Esophagus (tissue), 2 donors: ENCODE data around the gene PRCC. TPM values are rescaled to one million over a fixed set of nuclear protein-coding genes. Genes with fewer than 3 reads are reported as not detected.
"Not testable (repeated sequence)": the region's sequence is repeated elsewhere in the genome, so short reads cannot be mapped to it uniquely, and the experiment has no call there.

Experiments
- H3K27ac ChIP-seq, 2 donors: one replicate each; pipeline ENCODE4 v1.5.1; 2013; ENCODE audit warnings: low read depth in 2 of 2, mild to moderate bottlenecking in 2 of 2, inconsistent platforms in 1 of 2, low read length in 1 of 2, moderate library complexity in 1 of 2
- H3K27me3 ChIP-seq, 2 donors: one replicate each; pipeline ENCODE4 v1.6.1; 2013; ENCODE audit warnings: low read length in 2 of 2, control low read depth in 1 of 2, mild to moderate bottlenecking in 1 of 2; ENCODE audit not compliant: insufficient read depth in 2 of 2, control insufficient read depth in 1 of 2
- H3K36me3 ChIP-seq, 2 donors: one replicate each; pipeline ENCODE4 v1.6.1; 2013; ENCODE audit warnings: low read length in 1 of 2; ENCODE audit not compliant: control insufficient read depth in 2 of 2, insufficient read depth in 2 of 2
- H3K4me1 ChIP-seq, 2 donors: one replicate each; pipeline ENCODE4 v1.6.1; 2013; ENCODE audit warnings: low read length in 1 of 2; ENCODE audit not compliant: control insufficient read depth in 2 of 2, insufficient read depth in 2 of 2
- H3K4me3 ChIP-seq, 2 donors: one replicate each; pipeline ENCODE4 v1.5.1; 2013; ENCODE audit warnings: low read length in 2 of 2, mild to moderate bottlenecking in 2 of 2, low read depth in 1 of 2, moderate library complexity in 1 of 2
- H3K9me3 ChIP-seq, 2 donors: one replicate each; pipeline ENCODE4 v1.6.1; 2013; ENCODE audit warnings: mild to moderate bottlenecking in 2 of 2, low read depth in 1 of 2, low read length in 1 of 2, moderate library complexity in 1 of 2; ENCODE audit not compliant: control insufficient read depth in 2 of 2, insufficient read depth in 1 of 2
- WGBS, 2 donors: extraction: QIAGEN DNeasy Blood & Tissue Kit; methylation state at CpG; one replicate each; pipeline ENCODE4 v1.1.7; 2013; 5-methylcytosine and 5-hydroxymethylcytosine counted together
- polyA plus RNA-seq, 2 donors: library from polyadenylated mRNA; stranded (reverse); fragments of 200-250 nt; gene quantifications; one replicate each; pipeline ENCODE4 v1.2.3, GENCODE V29; 2013
- donor health status: healthy with polysubstance abuse.
- donor health status: Bipolar disorder and iron deficiency.

The PRCC gene
- polyA plus RNA-seq, 2 donors: 36.6 to 41.8 TPM

DNA sequence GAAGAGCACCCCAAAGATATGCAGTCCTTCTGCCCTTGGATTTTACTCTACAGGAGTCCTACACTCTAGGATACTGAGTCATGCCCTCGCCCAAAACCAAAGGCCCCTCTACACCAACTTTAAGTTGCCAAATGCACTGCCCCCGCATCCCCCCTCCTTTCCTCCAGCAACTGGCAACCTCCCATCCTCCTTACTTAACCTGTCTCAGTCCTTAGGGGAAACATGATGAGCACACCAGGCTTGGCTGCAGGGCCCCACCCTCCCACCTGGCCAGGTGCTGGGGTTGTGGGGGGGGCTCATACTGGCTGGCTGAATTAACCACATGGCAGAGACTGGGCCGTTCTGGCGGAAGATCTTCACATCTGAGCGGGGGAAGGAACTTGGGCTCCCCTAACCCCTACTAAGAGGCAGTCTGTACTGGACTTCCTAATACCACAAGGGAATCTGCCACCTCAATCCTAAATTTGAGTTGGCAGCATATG, 17.1 kb upstream of the PRCC start:
- Histone ChIP-seq H3K27ac (peak overlapping the region; percentile 96 to 98), H3K4me1 (peaks cover 3 to 21% of the 10 kb centered on the region in 2 donors)
- 0 to 5% methylated on average over 5 of the region's 5 CpGs for WGBS, 2 donors

DNA sequence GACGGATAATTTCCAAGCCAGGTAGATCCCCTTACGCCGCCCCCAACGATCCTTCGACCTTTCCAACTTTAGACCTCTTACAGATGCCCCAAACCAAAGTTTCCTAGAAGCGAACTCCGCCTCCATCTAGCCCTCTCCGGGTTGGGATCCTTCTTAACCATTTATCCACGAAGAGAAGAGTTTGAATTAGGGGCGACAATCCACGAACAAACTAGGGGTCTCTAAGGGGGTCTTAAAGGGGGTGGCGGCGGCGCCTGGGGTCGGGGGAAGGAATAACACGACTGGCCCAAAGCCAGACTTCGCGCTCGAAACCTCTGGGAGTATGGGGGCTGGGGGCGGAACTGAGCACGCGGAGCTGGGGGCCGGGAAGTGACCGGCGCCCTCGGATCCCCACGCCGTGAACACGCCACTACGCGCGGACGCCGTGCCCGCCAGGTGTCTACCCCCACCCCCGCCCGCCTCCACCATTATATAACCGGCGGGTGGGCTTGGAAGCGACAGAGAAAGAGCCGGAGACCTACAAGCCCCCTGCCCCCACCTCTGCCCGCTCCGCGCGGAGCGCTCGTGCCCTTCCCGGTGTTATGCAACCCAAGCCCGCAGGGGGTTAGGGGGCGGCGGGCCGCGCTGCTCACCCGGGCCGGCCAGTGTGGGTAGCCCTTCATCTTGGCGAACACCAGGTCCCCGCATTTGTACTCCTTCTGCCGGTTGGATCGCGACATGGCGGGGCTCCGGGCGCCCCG, 16.5 kb upstream of the PRCC start:
- WGBS, 2 donors: 1% methylated on average over 57 to 64 of the region's 64 CpGs
- Histone ChIP-seq H3K36me3 (no peaks in the 10 kb centered on the region), H3K27ac (peak overlapping the region; percentile 96 to 98), H3K27me3 (no peaks in the 10 kb centered on the region), H3K9me3 (no peaks in the 10 kb centered on the region), H3K4me3 (peak overlapping the region; percentile 95 to 99), H3K4me1 (peaks cover under 1 to 21% of the 10 kb centered on the region in 2 donors)

More for the DNA sequence above, 17.1 kb upstream of the PRCC start:
- Histone ChIP-seq H3K27me3 (no peaks in the 10 kb centered on the region), H3K36me3 (peaks cover 0 to under 1% of the 10 kb centered on the region in 2 donors), H3K4me3 (peak overlapping the region; percentile 95 to 99), H3K9me3 (no peaks in the 10 kb centered on the region)

DNA sequence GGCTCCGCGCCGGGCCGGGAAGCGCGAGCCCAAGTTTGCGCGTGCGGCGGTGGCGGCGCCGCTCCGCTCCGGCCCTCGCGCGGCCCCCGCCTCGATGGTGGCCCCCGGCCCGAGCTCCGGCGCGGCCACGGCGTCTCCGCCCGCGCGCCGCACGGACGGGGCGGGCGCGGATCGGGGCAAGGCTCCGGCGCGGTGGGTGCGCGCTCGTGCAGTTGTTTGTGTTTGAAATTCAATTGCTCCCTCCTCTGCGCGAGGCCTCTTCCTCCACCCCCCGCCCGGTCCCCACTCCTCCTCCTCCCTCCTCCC, 15.9 kb upstream of the PRCC start, which contains the start of gene HDGF:
Gene HDGF, minus strand, starts transcription at position 225 of the 306 bp plus-strand sequence. CDS start 246 bp downstream, outside the sequence.
- no peaks in the 10 kb centered on the region for H3K36me3 ChIP-seq
- WGBS, 2 donors: 0% methylated on average over 32 to 48 of the region's 48 CpGs
- H3K4me1 ChIP-seq: peaks cover 0 to 18% of the 10 kb centered on the region in 2 donors
- no peaks in the 10 kb centered on the region for H3K27me3 ChIP-seq
- H3K4me3 ChIP-seq: peak within 1 kb of the TSS; percentile 95 to 99
- no peaks in the 10 kb centered on the region for H3K9me3 ChIP-seq
- H3K27ac ChIP-seq: peak within 1 kb of the TSS; percentile 96 to 98

DNA sequence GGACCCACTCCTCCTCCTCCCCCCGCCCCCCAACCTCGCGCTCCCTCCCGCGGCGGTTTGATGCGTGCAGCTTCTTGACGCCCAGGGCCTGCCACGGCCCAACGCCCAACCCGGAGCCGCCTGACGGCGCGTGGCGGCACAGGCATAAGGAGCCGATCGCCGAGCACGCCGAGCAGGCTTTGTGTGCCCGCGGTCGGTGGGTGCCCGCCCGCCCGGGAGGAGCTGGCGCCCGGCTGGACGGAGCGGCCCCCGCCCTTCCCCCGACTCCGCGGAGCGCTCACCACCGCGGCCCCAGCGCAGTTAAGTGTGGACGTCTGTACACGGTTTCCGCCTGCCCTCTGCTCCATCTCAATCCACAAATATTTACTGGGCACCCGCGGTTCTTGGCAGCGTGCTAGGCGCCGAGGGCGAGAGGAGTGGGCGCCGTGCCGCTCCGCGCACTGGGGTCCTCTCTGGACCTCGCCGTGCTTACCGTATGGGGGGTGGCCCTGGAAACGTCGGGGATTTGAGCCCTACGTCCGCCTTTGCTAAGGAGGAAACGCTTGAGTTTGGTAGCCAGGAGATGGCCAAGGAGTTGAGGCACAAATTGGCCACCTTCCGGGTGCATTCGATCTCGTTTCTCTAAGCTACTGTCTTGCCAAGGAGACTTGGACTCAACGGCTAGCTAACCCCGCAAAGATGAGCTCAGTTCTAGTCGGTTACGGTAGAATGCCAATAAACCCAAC, 15.4 kb upstream of the PRCC start:
- 0% methylated on average over 48 to 68 of the region's 68 CpGs for WGBS, 2 donors
- Histone ChIP-seq H3K9me3 (no peaks in the 10 kb centered on the region), H3K4me3 (peak overlapping the region; percentile 95 to 99), H3K27me3 (no peaks in the 10 kb centered on the region), H3K27ac (peak overlapping the region; percentile 96 to 98), H3K4me1 (peaks cover 0 to 18% of the 10 kb centered on the region in 2 donors), H3K36me3 (no peaks in the 10 kb centered on the region)

DNA sequence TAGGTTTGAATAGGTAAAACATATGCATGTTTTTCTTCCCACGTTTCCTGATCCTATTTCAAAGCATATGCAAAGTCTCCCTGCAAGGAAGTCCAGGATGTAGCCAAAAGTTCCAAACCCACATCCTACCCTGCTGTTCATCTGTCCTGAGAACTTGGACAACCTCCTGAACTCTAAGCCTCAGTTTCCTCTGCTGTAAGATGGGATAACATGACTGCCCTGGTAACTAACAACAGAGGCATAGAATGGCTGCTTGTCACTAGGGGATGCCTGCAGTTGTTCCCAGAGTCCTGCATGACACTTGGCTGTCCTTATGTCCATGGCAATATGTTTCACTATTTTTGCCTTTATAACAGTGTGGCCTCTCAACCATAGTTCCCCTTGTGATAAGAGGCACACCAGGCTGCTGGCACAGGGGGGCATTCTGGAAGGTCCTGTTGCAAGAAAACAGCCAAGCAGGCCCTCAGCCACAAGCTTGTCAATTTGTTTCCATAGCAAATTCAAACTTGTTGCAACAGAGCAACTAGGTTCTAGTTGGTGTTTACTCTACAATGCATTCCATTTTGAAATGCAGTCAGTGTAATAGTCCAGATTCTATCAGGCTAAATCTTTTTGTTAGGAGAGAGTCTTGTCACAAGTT, 14.4 kb upstream of the PRCC start:
- H3K4me1 ChIP-seq: peaks cover 0 to 12% of the 10 kb centered on the region in 2 donors
- H3K9me3 ChIP-seq: no peaks in the 10 kb centered on the region
- peak overlapping the region in 1 of 2 donors; percentile 99 for H3K4me3 ChIP-seq
- no peaks in the 10 kb centered on the region for H3K36me3 ChIP-seq
- WGBS, 2 donors: 15 to 16% methylated on average over 1 of the region's 1 CpG
- H3K27me3 ChIP-seq: no peaks in the 10 kb centered on the region
- peak overlapping the region in 1 of 2 donors; percentile 28 for H3K27ac ChIP-seq

DNA sequence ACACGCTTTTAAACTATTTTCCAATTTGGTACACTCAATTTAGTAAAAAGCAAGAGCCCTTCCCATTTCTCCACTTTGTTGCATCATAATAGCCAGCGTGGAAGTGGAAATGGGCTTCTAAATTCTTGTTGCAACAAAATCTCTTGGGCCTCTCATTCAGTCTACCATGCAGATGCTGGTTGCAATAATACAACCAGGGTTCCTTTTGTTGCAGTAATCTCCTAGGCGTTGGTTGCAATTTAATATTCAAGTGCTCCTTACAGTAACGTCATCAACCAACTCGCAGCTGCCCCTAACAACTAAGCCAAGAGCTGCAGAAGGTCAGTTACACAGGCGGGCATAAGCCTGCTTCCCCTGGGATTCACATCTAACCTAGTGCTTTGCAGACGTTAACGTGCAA, 13.1 kb upstream of the PRCC start:
- H3K4me1 ChIP-seq: peaks cover 0 to 9% of the 10 kb centered on the region in 2 donors
- no peaks in the 10 kb centered on the region for H3K36me3 ChIP-seq
- 82 to 83% methylated on average over 8 of the region's 8 CpGs for WGBS, 2 donors
- no peak overlapping the region for H3K27ac ChIP-seq
- no peaks in the 10 kb centered on the region for H3K9me3 ChIP-seq
- H3K4me3 ChIP-seq: no peak overlapping the region
- no peaks in the 10 kb centered on the region for H3K27me3 ChIP-seq

DNA sequence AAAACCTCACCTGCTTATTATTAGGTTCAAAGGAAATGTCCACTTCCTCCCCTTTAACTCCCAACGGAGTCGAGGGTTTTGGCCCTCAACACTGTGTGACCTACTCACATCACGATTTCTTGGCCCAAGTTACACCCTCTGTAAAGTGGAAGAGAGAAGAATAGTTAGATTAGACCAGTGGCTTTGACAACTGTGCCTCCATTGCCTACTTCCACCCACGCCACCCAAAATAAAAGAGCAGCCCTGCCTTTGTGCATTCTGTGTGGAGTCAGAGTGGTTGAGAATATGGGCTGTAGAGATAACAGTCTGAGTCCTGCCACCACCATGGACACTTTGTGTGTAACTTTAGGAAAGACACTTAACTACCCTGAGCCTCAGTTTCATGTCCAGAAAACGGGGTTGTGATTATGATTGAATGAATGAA, 11.8 kb upstream of the PRCC start:
- Histone ChIP-seq H3K4me1 (peaks cover 0 to 2% of the 10 kb centered on the region in 2 donors), H3K36me3 (no peaks in the 10 kb centered on the region), H3K9me3 (no peaks in the 10 kb centered on the region), H3K27me3 (no peaks in the 10 kb centered on the region), H3K27ac (no peak overlapping the region), H3K4me3 (no peak overlapping the region)
- WGBS, 2 donors: 73 to 77% methylated on average over 5 of the region's 5 CpGs

DNA sequence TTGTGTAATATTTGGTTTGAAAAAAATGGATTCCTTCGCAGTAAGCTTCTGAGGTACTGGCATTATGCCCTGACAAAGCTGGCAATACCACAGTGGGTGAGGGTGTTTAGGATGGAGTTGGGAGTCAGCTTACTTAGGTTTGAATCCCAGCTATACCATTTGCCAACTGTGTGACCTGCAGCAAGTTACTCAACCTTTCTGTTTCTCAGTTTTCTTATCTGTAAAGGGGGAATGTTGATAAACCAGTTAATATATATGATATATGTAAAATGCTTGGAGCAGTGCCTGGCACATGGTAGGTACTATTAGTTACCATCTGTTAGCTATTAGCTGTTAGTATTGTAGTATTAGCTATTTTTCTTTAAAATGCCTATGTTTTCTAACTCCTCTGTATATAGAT, 11.0 kb upstream of the PRCC start:
- Histone ChIP-seq H3K27ac (no peak overlapping the region), H3K9me3 (no peaks in the 10 kb centered on the region), H3K4me3 (no peak overlapping the region), H3K4me1 (peaks cover 0 to 2% of the 10 kb centered on the region in 2 donors), H3K27me3 (no peaks in the 10 kb centered on the region), H3K36me3 (no peaks in the 10 kb centered on the region)
- WGBS, 2 donors: 93 to 94% methylated on average over 1 of the region's 1 CpG

DNA sequence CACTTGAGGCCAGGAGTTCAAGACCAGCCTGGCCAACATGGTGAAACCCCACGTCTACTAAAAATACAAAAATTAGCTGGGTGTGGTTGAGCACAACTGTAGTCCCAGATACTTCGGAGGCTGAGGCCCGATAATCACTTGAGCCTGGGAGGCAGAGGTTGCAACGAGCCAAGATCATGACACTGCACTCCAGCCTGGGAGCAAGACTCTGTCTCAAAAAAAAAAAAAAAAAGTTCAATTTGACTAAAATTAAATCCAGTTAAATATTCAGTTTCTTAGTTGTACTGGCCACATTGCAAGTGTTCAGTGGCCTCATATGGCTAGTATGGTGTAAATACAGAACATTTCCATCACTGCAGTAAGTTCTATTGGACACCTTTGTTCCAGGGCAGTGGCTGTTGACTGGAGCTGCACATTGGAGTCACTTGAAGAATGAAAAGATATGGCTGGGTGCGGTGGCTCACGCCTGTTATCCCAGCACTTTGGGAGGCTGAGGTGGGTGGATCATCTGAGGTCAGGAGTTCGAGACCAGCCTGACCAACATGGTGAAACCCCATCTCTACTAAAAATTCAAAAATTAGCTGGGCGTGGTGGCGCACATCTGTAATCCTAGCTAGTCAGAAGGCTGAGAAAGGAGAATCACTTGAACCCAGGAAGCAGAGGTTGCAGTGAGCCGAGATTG, 9.6 kb upstream of the PRCC start:
- not testable (repeated sequence) for H3K4me3 ChIP-seq, H3K4me1 ChIP-seq, H3K27ac ChIP-seq, H3K36me3 ChIP-seq, H3K9me3 ChIP-seq, H3K27me3 ChIP-seq
- 87 to 97% methylated on average over 10 of the region's 10 CpGs for WGBS, 2 donors
